MG63 (cell line): ENCODE data around the gene GPR162. TPM values are rescaled to one million over a fixed set of nuclear protein-coding genes. Genes with fewer than 3 reads are reported as not detected.

ENCODE experiments used
- DNase-seq: peaks from one replicate; pipeline ENCODE4 v3.0.0-alpha.2; 2020
- H3K27me3 ChIP-seq: fragments of 250-450 bp; sonication (Bioruptor Pico); 2 replicates; pipeline ENCODE4 v1.5.1; 2020; ENCODE audit warnings: mild to moderate bottlenecking, moderate library complexity
- H3K36me3 ChIP-seq: fragments of 250-450 bp; sonication (Bioruptor Pico); 2 replicates; pipeline ENCODE4 v1.5.1; 2020; ENCODE audit warnings: mild to moderate bottlenecking, moderate library complexity
- H3K4me3 ChIP-seq: fragments of 250-450 bp; sonication (Bioruptor Pico); 2 replicates; pipeline ENCODE4 v1.5.1; 2020; ENCODE audit warnings: mild to moderate bottlenecking, moderate library complexity
- H3K9me3 ChIP-seq: fragments of 250-450 bp; sonication (Bioruptor Pico); 2 replicates; pipeline ENCODE4 v1.5.1; 2020; ENCODE audit warnings: mild to moderate bottlenecking, moderate library complexity
- total RNA-seq: library from RNA; depleted of rRNA; stranded (reverse); fragments of >200 nt; shearing (Covaris generic); gene quantifications from 2 replicates; pipeline ENCODE4 v1.2.3, GENCODE V29; 2014; ENCODE audit warnings: low replicate concordance

The GPR162 gene
- total RNA-seq, 1 experiment from 2014 or later: not detected

GRCh38 chr12:6827437-6827911 lies 5.9 kb downstream of the GPR162 start:
- peak; percentile 80 for DNase-seq
- Histone ChIP-seq H3K36me3 (peaks cover 5% of the 10 kb centered on the region; the same call in 1 of the 2 replicates), H3K27me3 (peaks cover 19% of the 10 kb centered on the region), H3K9me3 (no peaks in the 10 kb centered on the region), H3K4me3 (0 out of 2 replicates have a peak overlapping the region, but pooled peaks have one; percentile 15)

DNA sequence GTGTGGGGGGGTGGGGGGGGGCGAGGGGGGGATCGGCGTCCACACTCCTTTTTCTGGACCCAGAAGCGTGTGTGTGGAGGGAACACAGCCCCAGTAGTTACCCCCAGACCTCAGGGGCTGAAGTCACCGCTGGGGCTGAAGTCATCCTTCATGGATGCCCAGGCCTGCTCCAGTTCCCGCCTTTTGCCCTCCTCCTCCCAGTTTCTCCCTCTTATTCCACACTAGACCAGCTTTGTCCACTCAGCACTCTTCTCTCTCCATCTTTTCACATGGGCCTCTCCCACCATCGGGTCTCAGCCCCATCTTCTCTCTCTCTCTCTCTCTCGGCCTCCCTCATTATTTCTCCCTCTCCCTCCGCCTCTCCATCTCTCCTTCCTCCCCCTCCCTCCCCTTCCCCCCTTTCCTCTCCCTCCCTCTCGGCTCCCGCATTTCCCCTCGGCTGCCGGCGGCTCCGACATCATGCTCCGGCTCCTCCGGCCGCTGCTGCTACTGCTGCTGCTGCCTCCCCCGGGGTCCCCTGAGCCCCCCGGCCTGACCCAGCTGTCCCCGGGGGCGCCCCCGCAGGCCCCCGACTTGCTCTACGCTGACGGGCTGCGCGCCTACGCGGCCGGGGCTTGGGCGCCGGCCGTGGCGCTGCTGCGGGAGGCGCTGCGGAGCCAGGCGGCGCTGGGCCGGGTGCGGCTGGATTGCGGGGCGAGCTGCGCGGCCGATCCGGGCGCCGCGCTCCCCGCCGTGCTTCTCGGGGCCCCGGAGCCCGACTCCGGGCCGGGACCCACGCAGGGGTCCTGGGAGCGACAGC lies 6.6 kb downstream of the GPR162 start, which contains the start of gene P3H3:
Gene P3H3 (plus strand): TSS at position 426 of the 799 bp plus-strand sequence. CDS start 34 bp downstream, at position 460.
- Histone ChIP-seq H3K36me3 (peaks cover 7% of the 10 kb centered on the region), H3K9me3 (no peaks in the 10 kb centered on the region), H3K27me3 (peaks cover 12% of the 10 kb centered on the region), H3K4me3 (peak within 1 kb of the TSS; percentile 81)
- peak; percentile 45 for DNase-seq

- H3K9me3 ChIP-seq: no peaks in the 10 kb centered on the region
- peak overlapping the region; percentile 81 for H3K4me3 ChIP-seq
- peak; percentile 54 for DNase-seq
- peaks cover 6% of the 10 kb centered on the region for H3K27me3 ChIP-seq
- peaks cover 11% of the 10 kb centered on the region for H3K36me3 ChIP-seq
Observed at GRCh38 chr12:6828781-6829535, 7.3 kb downstream of the GPR162 start.

DNA sequence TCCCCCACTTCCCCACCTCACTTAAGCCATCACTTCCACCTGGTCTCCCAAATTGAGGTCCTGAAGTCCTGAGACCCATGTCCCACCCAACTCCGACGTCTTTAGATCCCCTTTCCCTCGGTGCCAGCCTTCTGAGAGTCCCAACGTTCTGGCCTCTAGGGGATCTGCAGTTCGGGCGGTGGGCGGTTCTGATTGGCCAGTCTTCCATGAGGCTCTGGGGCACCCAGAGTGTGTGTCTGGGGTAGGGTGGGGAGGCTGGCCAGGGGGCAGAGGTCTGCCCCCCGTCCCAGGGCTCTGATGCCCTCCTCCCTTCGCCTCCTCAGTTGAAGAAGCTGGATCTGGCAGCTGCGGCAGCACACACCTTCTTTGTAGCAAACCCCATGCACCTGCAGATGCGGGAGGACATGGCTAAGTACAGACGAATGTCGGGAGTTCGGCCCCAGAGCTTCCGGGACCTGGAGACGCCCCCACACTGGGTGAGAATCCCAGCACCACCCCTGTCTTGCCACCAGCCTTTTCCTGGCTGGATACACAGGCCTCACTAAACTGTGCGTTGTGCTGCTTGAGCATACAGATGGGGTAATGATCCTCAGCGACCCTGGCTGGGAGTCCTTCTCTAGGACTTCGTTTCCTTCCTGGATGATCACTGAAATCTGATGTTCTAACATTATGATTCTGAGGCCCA lies 8.1 kb downstream of the GPR162 start:
- DNase-seq: peak; percentile 54
- Histone ChIP-seq H3K27me3 (peaks cover 1% of the 10 kb centered on the region), H3K36me3 (peaks cover 14% of the 10 kb centered on the region), H3K9me3 (no peaks in the 10 kb centered on the region), H3K4me3 (peak overlapping the region; percentile 81)

- Histone ChIP-seq H3K27me3 (no peaks in the 10 kb centered on the region), H3K36me3 (peaks cover 14% of the 10 kb centered on the region), H3K4me3 (no peak overlapping the region), H3K9me3 (no peaks in the 10 kb centered on the region)
- no peak for DNase-seq
Observed at GRCh38 chr12:6830286-6830890, 8.8 kb downstream of the GPR162 start.

- no peak for DNase-seq
Observed at GRCh38 chr12:6830999-6831398, 9.4 kb downstream of the GPR162 start.

GRCh38 chr12:6831450-6831995 lies 9.9 kb downstream of the GPR162 start:
- H3K4me3 ChIP-seq: no peak overlapping the region
- no peaks in the 10 kb centered on the region for H3K9me3 ChIP-seq
- H3K36me3 ChIP-seq: peaks cover 14% of the 10 kb centered on the region
- no peak for DNase-seq
- no peaks in the 10 kb centered on the region for H3K27me3 ChIP-seq

More at GRCh38 chr12:6830999-6831398, 9.4 kb downstream of the GPR162 start:
- Histone ChIP-seq H3K9me3 (no peaks in the 10 kb centered on the region), H3K36me3 (peaks cover 14% of the 10 kb centered on the region), H3K27me3 (no peaks in the 10 kb centered on the region), H3K4me3 (no peak overlapping the region)

- Histone ChIP-seq H3K4me3 (no peak overlapping the region), H3K9me3 (no peaks in the 10 kb centered on the region), H3K36me3 (peaks cover 14% of the 10 kb centered on the region), H3K27me3 (no peaks in the 10 kb centered on the region)
- DNase-seq: no peak
Observed at GRCh38 chr12:6832125-6832524, 10.5 kb downstream of the GPR162 start.

- DNase-seq: no peak
- no peaks in the 10 kb centered on the region for H3K27me3 ChIP-seq
- H3K36me3 ChIP-seq: peaks cover 14% of the 10 kb centered on the region
- no peak overlapping the region for H3K4me3 ChIP-seq
- H3K9me3 ChIP-seq: no peaks in the 10 kb centered on the region
Observed at GRCh38 chr12:6833189-6833890, 11.7 kb downstream of the GPR162 start.

GRCh38 chr12:6834254-6834653 lies 12.6 kb downstream of the GPR162 start:
- Histone ChIP-seq H3K9me3 (no peaks in the 10 kb centered on the region), H3K27me3 (no peaks in the 10 kb centered on the region), H3K4me3 (no peak overlapping the region), H3K36me3 (peaks cover 14% of the 10 kb centered on the region)
- DNase-seq: no peak

GRCh38 chr12:6834873-6835272 lies 13.3 kb downstream of the GPR162 start:
- no peak for DNase-seq
- Histone ChIP-seq H3K4me3 (no peak overlapping the region), H3K27me3 (no peaks in the 10 kb centered on the region), H3K9me3 (no peaks in the 10 kb centered on the region), H3K36me3 (peaks cover 14% of the 10 kb centered on the region)

- H3K36me3 ChIP-seq: peaks cover 8% of the 10 kb centered on the region
- no peaks in the 10 kb centered on the region for H3K9me3 ChIP-seq
- no peak overlapping the region for H3K4me3 ChIP-seq
- DNase-seq: no peak
- H3K27me3 ChIP-seq: no peaks in the 10 kb centered on the region
Observed at GRCh38 chr12:6836851-6837250, 15.2 kb downstream of the GPR162 start.

DNA sequence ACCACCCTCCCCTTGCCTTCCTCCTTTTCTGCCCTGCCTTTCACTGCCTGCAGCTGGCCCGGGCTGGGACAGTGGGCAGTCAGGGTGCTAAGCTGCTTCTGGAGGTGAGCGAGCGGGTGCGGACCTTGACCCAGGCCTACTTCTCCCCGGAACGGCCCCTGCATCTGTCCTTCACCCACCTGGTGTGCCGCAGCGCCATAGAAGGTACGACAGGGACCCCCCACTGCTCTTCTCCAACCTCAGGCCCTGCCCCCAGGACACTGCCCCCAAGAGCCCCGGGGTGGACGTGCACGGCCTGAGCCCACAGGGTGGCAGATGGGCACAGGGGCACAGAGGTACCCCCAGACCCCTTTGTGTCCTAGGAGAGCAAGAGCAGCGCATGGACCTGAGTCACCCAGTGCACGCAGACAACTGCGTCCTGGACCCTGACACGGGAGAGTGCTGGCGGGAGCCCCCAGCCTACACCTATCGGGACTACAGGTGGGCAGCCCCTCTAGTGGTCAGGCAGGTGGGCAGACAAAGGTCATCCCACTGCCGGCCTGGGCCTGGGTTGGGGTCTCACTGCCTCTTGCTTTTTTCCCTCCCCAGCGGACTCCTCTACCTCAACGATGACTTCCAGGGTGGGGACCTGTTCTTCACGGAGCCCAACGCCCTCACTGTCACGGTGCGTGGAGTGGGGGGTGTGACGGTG lies 15.9 kb downstream of the GPR162 start:
- DNase-seq: no peak
- no peak overlapping the region for H3K4me3 ChIP-seq
- H3K9me3 ChIP-seq: no peaks in the 10 kb centered on the region
- H3K36me3 ChIP-seq: peaks cover 11% of the 10 kb centered on the region
- no peaks in the 10 kb centered on the region for H3K27me3 ChIP-seq

DNA sequence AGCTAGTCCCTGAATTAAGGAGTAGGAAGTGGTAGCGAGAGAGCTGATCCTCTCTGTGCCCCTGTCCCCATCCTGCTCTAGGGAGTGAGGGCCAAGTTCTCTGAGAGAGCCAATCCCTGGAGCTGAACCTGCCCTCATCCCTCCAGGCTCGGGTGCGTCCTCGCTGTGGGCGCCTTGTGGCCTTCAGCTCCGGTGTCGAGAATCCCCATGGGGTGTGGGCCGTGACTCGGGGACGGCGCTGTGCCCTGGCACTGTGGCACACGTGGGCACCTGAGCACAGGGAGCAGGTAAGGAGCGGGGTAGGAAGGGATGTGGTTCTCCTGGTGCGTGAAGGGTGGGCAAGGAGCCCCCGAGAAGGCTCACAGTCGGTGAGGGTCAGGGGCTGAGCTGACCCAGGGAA lies 17.2 kb downstream of the GPR162 start:
- H3K4me3 ChIP-seq: no peak overlapping the region
- no peaks in the 10 kb centered on the region for H3K27me3 ChIP-seq
- peaks cover 6% of the 10 kb centered on the region for H3K36me3 ChIP-seq
- H3K9me3 ChIP-seq: no peaks in the 10 kb centered on the region
- DNase-seq: no peak

GRCh38 chr12:6839482-6840201 lies 18.0 kb downstream of the GPR162 start:
- DNase-seq: no peak
- Histone ChIP-seq H3K4me3 (no peak overlapping the region), H3K27me3 (no peaks in the 10 kb centered on the region), H3K9me3 (no peaks in the 10 kb centered on the region), H3K36me3 (peaks cover 7% of the 10 kb centered on the region)
